HG02623 (cell line): ENCODE data around the gene GCAT.
A peak's percentile ranks its signal among the peaks of the same experiment; 100 is the strongest.

Experiments
- ATAC-seq: cut with Tn5 transposase; IDR thresholded peaks from one replicate; pipeline ENCODE4 v1.9.1; 2021; ENCODE audit warnings: moderate library complexity; ENCODE audit not compliant: unreplicated experiment

Gene GCAT

DNA sequence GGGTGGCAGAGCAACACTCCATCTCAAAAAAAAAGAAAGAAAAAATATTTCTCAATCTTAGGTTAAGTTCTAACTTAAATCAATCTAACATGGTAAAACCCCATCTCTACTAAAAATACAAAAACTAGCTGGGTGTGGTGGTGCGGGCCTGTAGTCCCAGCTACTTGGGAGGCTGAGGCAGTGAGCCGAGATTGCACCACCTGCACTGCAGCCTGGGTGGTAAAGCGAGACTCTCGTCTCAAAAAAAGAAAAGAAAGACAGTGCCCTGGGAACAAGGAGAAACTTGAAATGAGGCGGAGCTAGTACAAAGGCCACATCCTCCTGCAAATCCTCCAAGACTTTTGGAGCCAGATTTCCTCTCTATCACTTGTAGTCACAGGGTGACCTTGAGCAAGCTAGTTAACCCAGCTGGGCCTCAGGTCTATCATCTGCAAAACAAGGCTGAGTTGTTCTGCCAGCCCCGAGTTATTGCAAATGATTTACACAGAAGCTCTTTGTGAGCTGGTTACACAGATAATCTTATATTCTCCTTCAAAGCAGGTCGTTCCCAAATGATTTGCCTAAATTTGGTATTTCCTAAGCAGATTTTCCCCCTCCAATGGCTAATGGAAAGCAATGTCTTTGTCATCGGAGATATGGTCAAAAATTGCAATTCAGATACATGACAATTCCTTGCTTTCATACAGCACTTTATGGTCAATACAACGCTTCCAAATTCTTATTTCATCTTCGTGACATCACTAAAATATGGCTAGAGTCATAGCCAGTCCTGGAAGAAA lies 34.5 kb downstream of the GCAT start:
- ATAC-seq: no peak

- ATAC-seq: peak; percentile 34
Observed at GRCh38 chr22:37843741-37844089, 36.0 kb downstream of the GCAT start.

DNA sequence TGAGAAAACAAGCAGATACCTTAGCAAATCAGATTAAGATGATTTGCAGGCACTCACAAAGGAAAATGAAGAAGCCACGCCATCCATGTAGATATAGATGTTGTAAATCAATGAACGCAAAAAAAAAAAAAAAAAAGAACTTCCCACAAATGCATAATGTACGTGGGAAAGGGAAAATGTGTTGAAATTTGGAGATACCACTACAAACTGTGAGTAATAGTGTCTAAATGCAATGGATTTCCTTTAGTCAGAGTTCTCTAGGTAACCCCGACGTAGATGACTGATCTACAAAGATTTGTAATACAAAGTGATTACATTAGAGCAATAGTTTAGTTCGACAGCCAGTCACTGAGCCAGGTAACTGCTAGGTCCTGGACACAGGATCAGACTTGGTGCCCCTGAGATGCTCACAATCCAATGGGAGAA lies 37.2 kb downstream of the GCAT start:
- ATAC-seq: no peak

- no peak for ATAC-seq
Observed at GRCh38 chr22:37846433-37846832, 38.7 kb downstream of the GCAT start.

DNA sequence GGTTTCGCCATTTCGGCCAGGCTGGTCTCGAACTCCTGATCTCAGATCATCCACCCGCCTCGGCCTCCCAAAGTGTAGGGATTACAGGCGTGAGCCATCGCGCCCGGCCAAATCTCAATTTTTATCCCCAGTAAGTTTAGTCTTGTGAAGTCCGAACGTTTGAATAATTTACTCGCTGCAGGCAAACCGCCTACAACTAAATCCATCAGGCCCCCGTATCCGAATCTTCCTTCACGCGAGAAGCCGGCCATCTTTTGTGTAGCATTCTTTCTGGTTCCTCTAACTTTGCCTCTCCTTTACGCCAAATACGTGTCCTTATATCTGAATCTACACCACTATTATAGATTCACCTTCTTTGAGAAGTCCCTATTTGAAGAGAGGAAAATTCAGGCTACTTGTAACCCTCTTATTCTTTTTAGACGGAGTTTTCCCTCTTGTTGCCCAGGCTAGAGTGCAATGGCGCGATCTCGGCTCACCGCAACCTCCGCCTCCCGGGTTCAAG lies 40.9 kb downstream of the GCAT start:
- no peak for ATAC-seq

GRCh38 chr22:37849089-37849751 lies 41.5 kb downstream of the GCAT start, which contains the start of gene EIF3L:
EIF3L (plus strand) TSS chr22:37849419; CDS start chr22:37849450, 31 bp downstream.
- peak; percentile 53 for ATAC-seq

DNA sequence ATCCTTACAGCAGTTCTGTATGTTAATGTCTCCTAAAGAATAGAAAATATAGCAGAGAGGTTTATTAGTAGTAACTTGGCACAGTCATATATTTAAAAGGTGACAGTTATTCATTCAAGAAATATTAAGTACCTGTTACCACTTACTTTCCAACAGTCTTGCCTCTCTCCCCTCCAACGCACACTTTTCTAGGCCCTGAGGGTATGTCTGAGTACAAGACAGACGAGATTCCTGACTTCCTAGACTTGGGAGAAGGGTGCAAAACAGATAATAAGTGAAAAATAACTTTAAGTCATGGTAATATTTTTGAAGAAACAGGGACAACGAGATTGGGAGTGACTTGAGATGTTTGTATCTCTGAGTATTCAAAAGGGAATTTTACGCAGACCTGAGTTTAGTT lies 43.1 kb downstream of the GCAT start:
- ATAC-seq: no peak

DNA sequence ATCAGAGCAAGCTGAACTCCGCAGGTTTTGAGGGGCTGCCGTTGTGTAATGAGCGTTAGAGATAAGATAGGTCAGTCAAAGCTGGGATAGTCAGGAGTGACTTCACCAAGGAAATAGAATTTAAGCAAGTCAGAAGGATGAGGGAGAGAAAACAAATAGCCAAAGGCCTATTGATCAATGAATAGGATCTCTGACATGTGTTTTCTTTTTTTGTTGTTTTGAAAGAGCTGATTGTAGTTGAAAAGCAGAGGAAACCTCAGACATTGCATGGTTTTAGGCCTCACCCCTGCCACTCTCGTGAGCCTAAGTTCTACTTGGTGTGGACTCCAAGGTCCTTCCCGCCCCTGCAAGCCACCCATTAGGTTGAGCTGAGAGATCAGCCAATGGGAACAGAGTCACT lies 44.7 kb downstream of the GCAT start:
- ATAC-seq: no peak

GRCh38 chr22:37854946-37855345 lies 47.2 kb downstream of the GCAT start:
- no peak for ATAC-seq

DNA sequence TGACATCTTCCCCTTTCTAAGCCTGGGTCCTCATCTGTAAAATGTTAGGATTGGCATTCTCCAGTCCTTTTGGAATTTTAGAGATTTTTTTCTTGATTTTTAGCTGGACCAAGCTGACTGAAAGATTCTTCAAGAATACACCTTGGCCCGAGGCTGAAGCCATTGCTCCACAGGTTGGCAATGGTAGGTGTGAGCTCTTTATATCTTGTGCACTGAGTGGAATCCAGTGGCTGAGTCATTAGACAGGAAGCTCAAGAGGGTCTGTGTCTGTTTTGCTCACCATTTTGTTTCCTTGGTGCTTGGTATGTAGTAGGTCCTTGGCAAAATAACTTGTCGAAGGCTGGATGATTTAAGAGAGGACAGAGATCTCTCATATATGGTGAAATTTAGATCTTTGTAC lies 47.7 kb downstream of the GCAT start:
- no peak for ATAC-seq

DNA sequence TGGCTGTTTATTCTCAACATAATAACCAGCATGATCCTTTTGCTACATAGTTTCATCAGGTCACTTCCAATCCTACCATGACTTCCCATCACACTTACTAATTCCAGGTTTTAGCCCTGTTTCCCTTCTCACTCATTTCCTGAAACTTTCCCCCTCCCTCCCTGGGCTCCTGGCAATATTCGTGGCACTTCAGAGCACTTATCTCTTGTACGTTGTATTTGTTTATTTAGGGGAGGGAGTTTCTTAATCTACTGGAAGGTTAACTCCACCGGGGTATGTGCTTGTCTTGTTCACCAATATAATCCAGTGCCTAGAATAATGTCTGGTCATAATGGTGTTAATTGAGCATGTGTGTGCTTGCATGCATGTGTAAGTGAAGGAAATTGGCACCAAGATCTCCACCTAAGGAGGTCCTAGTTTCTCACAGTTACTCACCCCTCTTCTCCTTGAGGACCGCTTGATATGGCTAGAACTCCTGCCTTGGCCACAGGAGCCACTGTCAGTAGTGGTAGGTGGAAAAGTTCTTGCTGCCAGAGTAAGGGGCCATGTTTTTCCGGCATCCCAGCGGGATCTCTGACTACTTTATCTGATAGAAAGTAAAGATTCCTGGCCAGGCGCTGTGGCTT lies 53.2 kb downstream of the GCAT start:
- ATAC-seq: no peak

- no peak for ATAC-seq
Observed at GRCh38 chr22:37862570-37863325, 55.0 kb downstream of the GCAT start.

GRCh38 chr22:37865510-37865909 lies 57.8 kb downstream of the GCAT start:
- no peak for ATAC-seq
